Measurements from ENCODE around the gene AKIP1.
"Not testable (repeated sequence)": the region's sequence is repeated elsewhere in the genome, so short reads cannot be mapped to it uniquely, and the experiment has no call there.

The AKIP1 gene

GRCh38 chr11:8917157-8917825, 6.3 kb downstream of the AKIP1 start:
- no peak for DNase-seq

- no peak for DNase-seq
These were observed 11.7 kb downstream of the AKIP1 start for GRCh38 chr11:8922691-8923090.

- DNase-seq = no peak
These were observed 14.7 kb downstream of the AKIP1 start for GRCh38 chr11:8925711-8926110.

DNA sequence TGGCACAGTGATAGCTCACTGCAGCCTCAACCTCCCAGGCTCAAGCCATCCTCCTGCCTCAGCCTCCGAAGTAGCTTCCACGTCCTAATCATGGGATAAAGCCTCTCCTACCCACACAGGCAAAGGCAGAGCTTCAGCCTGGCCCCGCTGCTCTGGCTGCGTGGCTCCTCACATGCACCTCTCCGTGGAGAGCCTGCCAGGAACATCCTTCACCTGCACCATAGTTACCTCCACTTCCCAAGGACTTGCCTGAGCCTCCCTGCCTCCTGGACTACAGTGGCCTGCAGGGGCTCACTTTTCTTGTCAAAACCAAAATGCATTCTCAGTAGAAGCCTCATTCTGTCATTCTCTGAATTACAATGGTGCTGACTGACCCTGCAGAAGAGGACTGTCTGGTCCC, 15.2 kb downstream of the AKIP1 start:
- DNase-seq = no peak

DNA sequence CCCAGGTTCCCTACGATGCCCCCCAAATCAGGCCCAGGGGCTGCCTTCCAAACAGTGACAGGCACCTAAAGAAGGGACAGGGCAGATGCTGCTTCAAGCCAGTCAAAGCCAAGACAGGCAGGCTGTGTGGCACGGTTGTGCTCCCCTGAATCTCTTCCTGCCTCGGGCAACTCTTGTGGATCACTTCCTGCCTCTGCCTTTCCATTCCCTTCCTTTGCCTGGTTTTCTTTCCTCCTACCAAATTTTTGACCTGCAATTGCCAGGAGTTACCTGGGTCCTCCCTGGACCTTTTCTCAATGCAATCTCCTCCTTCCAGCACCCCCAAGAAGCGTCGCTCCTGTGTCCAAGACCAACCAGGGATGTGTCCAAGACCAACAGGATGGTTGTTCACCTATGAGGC, 16.2 kb downstream of the AKIP1 start:
- no peak for DNase-seq

- no peak for DNase-seq
These were observed 17.2 kb downstream of the AKIP1 start for GRCh38 chr11:8928205-8928604.

GRCh38 chr11:8928981-8929615, 18.1 kb downstream of the AKIP1 start:
- no peak for DNase-seq

DNA sequence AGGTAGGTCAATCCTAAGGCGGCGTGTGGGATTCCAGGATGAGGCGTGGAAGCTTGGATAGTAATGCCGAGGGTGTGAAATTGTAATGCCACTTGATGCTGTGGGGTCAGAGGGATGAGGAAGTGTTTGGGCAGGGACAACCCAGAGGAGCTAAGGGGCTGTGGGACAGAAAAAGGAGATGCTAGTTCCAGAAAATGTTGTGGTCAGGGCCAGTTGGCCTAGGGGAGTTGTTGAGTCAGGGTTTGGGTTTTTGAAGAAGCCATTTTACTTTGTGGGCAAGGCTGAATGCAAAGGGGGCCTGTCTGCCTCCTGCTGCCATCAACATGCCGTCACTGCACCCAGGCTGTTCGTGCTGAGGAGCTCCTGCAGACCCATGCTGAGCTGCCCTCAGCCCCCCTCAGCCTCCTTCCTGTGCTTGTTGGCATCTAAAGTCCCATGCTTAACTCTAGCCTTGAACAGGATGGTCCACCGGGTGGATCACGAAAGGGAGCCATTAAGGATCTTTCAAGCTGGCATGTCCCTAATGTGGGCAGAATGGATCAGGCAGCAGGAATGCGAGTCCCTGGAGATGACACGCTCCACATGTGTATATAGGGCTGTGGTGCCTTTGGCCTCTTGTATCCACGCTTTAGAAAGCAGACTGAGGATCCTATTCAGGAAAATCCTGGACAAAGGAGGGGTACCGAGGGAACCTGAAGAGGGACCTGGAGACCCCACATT, 19.6 kb downstream of the AKIP1 start:
- no peak for DNase-seq

GRCh38 chr11:8932564-8933180, 21.7 kb downstream of the AKIP1 start, which contains the start of gene C11orf16:
C11orf16 (minus strand) TSS chr11:8932947; CDS start chr11:8932308, 639 bp downstream.
- DNase-seq = no peak

GRCh38 chr11:8933931-8934330, 22.9 kb downstream of the AKIP1 start:
- no peak for DNase-seq

GRCh38 chr11:8934742-8935488, 23.9 kb downstream of the AKIP1 start:
- no peak for DNase-seq

DNA sequence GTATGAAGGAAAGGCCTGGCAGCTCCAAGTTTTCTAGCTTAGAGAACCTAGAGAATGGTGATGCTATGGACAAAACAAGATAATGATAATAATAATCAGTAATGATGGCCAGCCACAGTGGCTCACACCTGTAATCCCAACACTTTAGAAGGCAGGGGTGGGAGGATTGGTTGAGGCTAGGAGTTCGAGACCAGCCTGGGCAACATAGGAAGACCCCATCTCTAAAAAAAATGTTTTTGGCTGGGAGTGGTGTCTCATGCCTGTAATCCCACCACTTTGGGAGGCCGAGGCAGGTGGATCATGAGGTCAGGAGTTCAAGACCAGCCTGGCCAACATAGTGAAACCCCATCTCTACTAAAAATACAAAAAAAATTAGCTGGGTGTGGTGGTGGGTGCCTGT, 24.8 kb downstream of the AKIP1 start:
- DNase-seq = not testable (repeated sequence)

DNA sequence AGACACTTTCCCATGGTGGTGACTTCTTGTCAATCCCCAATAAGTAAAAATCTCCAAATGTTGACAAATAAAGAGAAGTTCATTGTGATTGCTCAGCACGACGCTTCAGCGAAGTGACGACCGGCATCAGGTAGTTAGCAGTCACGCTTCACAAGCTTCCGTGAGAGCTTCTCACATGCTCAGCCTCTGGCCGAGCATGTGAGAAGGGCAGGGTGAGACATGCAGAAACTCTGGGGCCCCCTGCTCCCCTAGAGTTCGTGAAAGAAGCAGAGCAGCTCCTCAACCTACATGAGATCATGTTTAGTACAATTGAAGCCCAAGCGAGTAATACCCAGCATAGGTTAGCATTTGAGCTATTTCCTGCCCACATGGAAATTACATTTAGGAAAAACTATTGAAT, 26.2 kb downstream of the AKIP1 start:
- no peak for DNase-seq

DNA sequence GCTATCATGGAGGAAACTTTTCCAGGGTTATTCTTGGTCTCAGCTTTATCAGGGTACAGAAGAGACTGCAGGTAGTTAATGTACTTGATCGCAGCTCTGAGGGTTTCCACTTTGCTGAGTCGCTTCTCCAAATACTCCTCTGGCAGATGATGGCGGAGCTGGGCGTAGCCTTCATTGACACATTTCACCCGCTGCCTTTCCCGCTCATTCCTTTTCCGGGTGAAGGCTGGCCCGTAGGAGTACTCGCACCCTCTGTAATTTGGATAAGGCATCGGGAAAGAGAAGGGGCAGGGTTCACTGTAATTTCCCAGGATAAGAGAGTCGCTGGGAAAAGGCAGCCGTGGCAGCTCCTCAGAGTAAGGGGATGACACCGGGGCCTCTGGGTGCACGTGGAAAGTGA, 26.7 kb downstream of the AKIP1 start:
- no peak for DNase-seq

- DNase-seq = no peak
These were observed 30.5 kb downstream of the AKIP1 start for GRCh38 chr11:8941341-8942103.

- no peak for DNase-seq
These were observed 31.6 kb downstream of the AKIP1 start, which contains the start of gene ASCL3 for GRCh38 chr11:8942518-8943066. ASCL3 (minus strand) TSS chr11:8943016; CDS start chr11:8938161, 4,855 bp downstream.

DNA sequence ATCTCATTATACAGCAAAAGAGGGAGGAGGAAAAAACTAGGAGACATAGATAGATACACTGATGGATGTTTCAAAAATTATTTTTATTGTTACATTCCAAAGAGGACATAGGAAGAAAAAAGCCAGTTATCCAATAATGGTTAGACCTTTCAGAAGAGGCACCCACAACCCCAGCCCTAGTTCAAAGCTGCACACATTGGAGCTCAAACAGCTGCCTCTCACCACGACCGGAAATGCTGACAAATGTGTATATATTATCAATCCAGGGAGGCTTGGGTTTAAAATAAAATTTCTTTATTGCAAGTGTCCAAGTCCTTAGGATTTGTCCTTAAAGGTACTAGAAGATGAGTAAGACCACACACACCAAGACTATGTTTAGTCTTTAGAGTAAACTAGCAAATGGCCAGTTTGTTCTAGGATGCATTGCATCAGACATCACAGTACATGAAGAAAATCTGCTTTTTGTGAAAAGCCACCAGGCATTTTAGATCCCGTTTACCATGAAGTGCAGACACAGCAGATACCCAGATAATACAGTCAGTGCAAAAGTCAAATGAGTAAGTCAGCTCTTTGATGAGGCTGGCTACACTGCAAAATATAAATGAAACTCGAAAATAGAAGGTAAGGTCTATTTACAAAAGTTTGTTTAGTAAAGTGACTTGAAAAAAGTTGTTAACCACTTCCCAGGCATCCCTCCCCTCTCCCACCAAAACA, 36.4 kb downstream of the AKIP1 start:
- no peak for DNase-seq

- DNase-seq = no peak
These were observed 37.9 kb downstream of the AKIP1 start for GRCh38 chr11:8948886-8949285.

- DNase-seq = no peak
These were observed 45.9 kb downstream of the AKIP1 start for GRCh38 chr11:8956860-8957259.

GRCh38 chr11:8959546-8960166, 48.7 kb downstream of the AKIP1 start:
- DNase-seq = no peak

GRCh38 chr11:8961401-8961800, 50.4 kb downstream of the AKIP1 start:
- DNase-seq = no peak
